Measurements from ENCODE around the gene FANCG. TPM values are rescaled to one million over a fixed set of nuclear protein-coding genes. Genes with fewer than 3 reads are reported as not detected.

Gene FANCG
- total RNA-seq, 1 experiment from 2014 or later: 108 TPM

- TF ChIP-seq TP53 (CRISPR knock-in tag; IDR thresholded peaks at IDR 0.05) (no peak), AFF4 (CRISPR knock-in tag; IDR thresholded peaks at IDR 0.05; ENCODE audit: borderline replicate concordance) (no peak), MLX (CRISPR knock-in tag; IDR thresholded peaks at IDR 0.05) (no peak), ESRRA (CRISPR knock-in tag; IDR thresholded peaks at IDR 0.05; ENCODE audit: borderline replicate concordance) (no peak), ZNF219 (CRISPR knock-in tag; IDR thresholded peaks at IDR 0.05; ENCODE audit: borderline replicate concordance) (no peak), ZNF317 (CRISPR knock-in tag; IDR thresholded peaks at IDR 0.05; ENCODE audit: borderline replicate concordance, low read depth) (no peak), SMAD3 (CRISPR knock-in tag; IDR thresholded peaks at IDR 0.05; ENCODE audit: borderline replicate concordance) (no peak), KAT7 (CRISPR knock-in tag; IDR thresholded peaks at IDR 0.05; ENCODE audit: borderline replicate concordance) (no peak)
- TF ChIP-seq, protein P1, sequence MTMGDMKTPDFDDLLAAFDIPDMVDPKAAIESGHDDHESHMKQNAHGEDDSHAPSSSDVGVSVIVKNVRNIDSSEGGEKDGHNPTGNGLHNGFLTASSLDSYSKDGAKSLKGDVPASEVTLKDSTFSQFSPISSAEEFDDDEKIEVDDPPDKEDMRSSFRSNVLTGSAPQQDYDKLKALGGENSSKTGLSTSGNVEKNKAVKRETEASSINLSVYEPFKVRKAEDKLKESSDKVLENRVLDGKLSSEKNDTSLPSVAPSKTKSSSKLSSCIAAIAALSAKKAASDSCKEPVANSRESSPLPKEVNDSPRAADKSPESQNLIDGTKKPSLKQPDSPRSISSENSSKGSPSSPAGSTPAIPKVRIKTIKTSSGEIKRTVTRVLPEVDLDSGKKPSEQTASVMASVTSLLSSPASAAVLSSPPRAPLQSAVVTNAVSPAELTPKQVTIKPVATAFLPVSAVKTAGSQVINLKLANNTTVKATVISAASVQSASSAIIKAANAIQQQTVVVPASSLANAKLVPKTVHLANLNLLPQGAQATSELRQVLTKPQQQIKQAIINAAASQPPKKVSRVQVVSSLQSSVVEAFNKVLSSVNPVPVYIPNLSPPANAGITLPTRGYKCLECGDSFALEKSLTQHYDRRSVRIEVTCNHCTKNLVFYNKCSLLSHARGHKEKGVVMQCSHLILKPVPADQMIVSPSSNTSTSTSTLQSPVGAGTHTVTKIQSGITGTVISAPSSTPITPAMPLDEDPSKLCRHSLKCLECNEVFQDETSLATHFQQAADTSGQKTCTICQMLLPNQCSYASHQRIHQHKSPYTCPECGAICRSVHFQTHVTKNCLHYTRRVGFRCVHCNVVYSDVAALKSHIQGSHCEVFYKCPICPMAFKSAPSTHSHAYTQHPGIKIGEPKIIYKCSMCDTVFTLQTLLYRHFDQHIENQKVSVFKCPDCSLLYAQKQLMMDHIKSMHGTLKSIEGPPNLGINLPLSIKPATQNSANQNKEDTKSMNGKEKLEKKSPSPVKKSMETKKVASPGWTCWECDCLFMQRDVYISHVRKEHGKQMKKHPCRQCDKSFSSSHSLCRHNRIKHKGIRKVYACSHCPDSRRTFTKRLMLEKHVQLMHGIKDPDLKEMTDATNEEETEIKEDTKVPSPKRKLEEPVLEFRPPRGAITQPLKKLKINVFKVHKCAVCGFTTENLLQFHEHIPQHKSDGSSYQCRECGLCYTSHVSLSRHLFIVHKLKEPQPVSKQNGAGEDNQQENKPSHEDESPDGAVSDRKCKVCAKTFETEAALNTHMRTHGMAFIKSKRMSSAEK (CRISPR knock-in tag; IDR thresholded peaks at IDR 0.05; ENCODE audit: borderline replicate concordance): no peak
- TF ChIP-seq, protein P2, sequence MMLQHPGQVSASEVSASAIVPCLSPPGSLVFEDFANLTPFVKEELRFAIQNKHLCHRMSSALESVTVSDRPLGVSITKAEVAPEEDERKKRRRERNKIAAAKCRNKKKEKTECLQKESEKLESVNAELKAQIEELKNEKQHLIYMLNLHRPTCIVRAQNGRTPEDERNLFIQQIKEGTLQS (CRISPR knock-in tag; conservative IDR thresholded peaks at IDR 0.05): no peak
- TF ChIP-seq, protein P3, sequence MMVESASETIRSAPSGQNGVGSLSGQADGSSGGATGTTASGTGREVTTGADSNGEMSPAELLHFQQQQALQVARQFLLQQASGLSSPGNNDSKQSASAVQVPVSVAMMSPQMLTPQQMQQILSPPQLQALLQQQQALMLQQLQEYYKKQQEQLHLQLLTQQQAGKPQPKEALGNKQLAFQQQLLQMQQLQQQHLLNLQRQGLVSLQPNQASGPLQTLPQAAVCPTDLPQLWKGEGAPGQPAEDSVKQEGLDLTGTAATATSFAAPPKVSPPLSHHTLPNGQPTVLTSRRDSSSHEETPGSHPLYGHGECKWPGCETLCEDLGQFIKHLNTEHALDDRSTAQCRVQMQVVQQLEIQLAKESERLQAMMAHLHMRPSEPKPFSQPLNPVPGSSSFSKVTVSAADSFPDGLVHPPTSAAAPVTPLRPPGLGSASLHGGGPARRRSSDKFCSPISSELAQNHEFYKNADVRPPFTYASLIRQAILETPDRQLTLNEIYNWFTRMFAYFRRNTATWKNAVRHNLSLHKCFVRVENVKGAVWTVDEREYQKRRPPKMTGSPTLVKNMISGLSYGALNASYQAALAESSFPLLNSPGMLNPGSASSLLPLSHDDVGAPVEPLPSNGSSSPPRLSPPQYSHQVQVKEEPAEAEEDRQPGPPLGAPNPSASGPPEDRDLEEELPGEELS (CRISPR knock-in tag; IDR thresholded peaks at IDR 0.05): no peak
Measured at GRCh38 chr9:35067056-35067455, 12.7 kb downstream of the FANCG start (continued).

- DNase-seq (ENCODE audit: low spot score) (no peak), ATAC-seq (no peak)
- ChIA-PET POLR2A (no interaction called here), CTCF (no interaction called here)
- TF ChIP-seq CTCF (IDR thresholded peaks at IDR 0.05) (no peak), ZNF219 (CRISPR knock-in tag; IDR thresholded peaks at IDR 0.05; ENCODE audit: borderline replicate concordance) (no peak), ESRRA (CRISPR knock-in tag; IDR thresholded peaks at IDR 0.05; ENCODE audit: borderline replicate concordance) (no peak)
- TF ChIP-seq, protein P3 (CRISPR knock-in tag; IDR thresholded peaks at IDR 0.05): no peak
- H3K36me3 Mint-ChIP-seq: peaks cover 95% of the 10 kb centered on the region
- H3K27ac Mint-ChIP-seq: no peak overlapping the region
- no peaks in the 10 kb centered on the region for H3K4me1 Mint-ChIP-seq
- no peak overlapping the region for H3K4me3 Mint-ChIP-seq
- no peaks in the 10 kb centered on the region for H3K27me3 Mint-ChIP-seq (ENCODE audit: low read depth)
- no peaks in the 10 kb centered on the region for H3K9me3 Mint-ChIP-seq
Measured at GRCh38 chr9:35060548-35061207, 19.1 kb downstream of the FANCG start.

Measured in WTC11 (cell line).